ENCODE data around the gene LIPE.

Gene LIPE

GRCh38 chr19:42375415-42376176, 51.6 kb downstream of the LIPE start:
- no peak for DNase-seq

- no peak for DNase-seq
Measured at GRCh38 chr19:42374826-42375376, 52.3 kb downstream of the LIPE start.

DNA sequence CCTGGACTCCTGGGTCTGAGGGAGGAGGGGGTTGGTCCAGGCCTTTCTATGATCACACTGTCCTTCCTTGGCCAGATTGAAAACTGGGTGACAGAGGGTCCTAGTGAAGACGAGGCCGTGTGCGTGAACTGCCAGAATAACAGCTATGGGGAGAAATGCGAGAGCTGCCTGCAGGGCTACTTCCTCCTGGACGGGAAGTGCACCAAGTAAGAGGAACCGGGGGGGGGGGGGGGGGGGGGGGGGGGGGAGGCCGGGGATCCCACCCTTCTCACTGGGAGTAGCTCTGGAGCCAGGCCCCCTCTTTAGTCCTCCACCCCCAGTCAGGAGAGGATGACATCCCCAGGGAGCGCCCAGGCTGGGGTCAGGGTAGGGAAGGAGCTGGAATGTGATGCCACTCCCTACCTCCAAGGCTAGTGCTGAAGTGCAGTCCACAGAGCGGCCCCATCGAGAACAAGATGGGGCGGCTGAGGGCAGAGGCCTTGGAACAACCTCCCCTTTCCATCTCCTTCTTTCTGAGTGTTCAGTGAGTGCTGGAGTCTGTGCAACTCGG, 56.5 kb downstream of the LIPE start:
- no peak for DNase-seq

GRCh38 chr19:42370068-42370520, 57.1 kb downstream of the LIPE start:
- no peak for DNase-seq

DNA sequence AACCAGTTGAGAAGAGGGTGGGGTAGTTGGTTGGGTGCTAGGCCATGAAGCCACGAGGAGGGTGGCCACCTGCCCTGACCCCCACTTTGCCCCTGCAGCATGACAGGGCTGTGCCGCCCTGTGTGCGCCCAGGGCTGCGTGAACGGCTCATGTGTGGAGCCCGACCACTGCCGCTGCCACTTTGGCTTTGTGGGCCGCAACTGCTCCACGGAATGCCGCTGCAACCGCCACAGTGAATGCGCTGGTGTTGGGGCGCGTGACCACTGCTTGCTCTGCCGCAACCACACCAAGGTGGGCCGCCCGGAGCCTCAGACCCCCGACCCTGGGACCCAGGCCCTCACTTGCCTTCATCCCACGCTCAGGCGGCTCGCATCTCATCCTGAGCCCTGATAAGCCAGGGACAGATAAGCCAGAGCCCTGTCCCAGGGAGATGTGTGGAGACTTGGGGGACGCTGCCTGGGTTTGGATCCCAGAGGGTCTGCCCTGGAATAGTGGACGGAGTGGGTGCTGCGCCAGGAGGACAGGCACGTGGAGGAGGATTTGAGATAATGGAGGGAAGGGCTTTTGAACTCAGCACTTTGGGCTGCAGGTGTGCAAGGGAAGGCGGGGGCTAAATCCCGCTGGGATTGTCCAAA, 57.6 kb downstream of the LIPE start:
- no peak for DNase-seq

DNA sequence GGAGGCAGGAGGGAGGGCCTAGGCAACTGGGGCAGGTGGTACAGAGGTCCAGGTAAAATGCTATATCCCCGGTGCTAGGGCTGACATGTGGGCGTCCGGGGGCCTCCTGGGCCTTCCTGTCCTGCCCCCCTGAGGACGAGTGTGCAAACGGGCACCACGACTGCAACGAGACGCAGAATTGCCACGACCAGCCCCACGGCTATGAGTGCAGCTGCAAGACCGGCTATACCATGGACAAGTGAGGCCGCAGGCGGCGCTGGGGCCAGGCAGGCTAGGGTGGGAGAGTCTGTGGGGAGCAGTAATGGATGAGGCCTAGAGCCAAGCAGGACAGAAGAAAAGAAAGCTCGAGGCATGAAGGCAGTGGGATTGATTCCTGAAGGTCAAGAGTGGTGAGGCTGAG, 58.4 kb downstream of the LIPE start:
- DNase-seq = no peak

DNA sequence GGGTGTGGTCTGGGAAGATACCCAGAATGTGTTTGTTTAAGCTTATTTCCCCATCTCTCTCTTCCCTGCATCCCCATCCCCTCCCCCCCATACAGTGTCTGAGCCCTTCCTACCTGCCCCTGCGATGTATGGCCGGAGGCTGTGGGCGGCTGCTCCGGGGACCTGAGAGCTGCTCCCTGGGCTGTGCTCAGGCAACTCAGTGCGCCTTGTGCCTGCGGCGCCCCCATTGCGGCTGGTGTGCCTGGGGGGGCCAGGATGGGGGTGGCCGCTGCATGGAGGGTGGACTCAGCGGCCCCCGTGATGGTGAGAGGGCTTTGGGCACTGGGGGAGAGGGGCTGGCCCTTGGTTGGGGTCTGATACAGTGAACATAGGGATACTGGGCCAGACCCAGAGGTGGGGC, 58.8 kb downstream of the LIPE start:
- DNase-seq = no peak

GRCh38 chr19:42367929-42368328, 59.3 kb downstream of the LIPE start:
- no peak for DNase-seq

DNA sequence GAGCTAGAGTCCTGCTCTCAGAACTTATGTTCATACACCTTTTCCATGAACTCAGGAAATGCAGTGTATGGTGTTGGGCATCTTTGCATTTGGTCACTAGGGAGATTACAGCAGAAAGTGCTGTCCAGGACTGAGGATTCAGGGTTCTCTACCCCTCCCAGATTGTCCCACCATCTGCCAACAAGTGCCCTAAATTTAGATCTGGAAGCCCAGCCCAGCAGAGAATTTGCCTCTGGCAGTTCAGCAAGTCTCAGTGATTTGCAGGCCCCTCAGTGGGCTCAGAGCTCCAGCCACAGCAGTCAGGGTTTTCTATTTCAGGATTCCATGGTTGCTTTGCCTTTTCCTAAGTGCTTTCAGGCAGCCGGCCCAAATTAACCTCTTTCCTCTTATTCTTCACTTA, 60.5 kb downstream of the LIPE start:
- no peak for DNase-seq

DNA sequence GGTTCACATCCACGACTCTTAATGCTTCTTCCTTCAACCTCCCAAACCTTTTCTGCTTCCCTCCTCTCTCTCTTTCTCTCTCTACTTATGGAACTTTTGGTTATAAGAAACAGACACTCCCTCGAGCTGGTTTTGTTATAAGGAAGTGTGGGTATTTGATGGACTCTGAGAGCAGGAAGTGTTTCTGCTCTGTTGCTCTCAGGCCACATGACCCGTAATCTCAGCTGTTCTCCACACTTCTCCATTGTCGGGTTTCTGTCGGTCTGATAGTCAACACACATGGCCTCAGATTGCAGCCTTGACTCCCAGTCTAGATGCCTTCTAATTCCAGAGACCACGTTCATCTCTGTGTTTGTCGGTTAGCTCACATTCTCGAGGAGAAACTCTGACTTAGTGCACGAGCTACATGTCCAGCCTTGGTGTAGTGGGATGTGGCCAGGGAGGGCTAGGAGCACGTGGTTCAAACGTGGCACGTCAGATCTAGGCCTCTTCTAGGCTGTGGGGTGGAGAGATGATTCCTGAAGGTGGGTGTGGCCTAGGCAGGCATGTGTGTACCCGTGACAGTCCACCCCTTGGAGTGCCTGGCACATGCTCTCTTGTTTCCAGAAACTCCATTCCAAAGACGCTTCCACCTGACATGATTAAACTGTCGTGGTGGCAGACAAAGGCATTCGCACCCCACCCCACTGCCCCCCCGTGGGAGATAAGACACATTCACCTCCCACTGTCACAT, 63.4 kb downstream of the LIPE start:
- no peak for DNase-seq

DNA sequence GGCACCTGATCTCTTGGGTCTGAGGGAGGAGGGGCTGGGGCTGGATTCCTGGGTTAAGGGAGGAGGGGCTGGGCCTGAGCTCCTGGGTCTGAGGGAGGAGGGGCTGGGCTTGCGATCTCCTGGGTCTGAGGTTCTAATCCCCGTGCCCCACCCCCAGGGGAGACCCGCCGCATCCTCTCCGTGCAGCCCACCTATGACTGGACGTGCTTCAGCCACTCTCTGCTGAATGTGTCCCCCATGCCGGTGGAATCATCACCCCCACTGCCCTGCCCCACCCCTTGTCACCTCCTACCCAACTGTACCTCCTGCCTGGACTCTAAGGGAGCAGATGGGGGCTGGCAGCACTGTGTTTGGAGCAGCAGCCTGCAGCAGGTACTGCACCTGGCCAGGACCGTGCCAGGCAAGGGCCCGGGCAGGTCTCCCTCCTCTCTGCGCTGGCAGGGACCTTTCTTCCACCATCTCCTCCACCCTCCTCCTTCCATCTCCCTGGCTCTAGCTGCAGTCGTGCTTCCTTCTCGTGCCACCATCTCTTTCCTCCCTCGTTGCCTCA, 64.2 kb downstream of the LIPE start:
- DNase-seq = no peak

- no peak for DNase-seq
Measured at GRCh38 chr19:42362342-42362741, 64.8 kb downstream of the LIPE start.

DNA sequence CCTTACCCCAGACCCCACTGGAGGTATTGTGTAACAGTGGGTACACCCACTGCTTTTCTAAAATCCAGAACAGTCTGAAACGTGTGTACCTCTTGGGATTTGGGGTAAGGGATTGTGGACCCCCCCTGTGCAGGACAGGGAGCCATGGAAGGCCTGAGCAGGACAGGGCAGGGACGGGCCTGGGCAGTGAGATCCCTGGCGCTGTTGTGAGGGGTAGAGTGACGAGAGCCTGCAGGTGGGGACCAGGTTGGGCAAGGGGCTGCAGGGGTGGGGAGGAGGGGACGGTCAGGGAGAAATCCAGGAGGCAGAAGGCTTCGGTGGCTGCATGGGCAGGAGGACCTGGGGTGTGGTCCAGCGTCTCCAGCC, 65.7 kb downstream of the LIPE start:
- DNase-seq = no peak

DNA sequence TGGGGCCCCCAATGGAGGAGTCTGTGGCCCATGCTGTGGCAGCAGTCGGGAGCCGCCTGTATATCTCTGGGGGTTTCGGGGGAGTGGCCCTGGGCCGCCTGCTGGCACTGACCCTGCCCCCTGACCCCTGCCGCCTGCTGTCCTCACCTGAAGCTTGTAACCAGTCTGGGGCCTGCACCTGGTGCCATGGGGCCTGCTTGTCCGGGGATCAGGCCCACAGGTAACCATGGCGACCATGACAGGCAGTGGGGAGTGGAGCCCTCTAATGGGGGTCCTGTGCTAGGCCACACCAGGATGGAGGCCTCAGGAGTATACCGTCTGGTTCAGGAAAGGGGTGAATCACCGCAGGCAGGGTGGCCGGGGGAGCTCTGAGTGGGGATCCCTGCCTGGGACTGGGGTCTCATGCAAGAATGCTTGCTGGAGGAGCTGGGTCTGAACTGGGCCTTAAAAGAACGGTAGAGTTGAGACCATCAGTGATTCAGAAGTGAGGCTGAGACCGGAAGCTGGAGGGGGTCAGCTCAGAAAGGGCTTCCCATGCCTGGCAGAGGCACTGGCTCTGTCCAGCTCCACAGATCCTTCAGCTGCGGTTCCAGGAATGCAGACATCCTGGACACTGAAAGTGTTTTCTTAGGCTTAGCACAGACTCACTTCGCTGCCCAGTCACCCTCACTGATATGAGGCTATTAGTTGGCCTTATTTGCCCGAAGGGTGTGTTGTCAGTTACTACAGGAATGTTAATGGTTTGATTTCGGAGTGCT, 66.2 kb downstream of the LIPE start:
- DNase-seq = no peak

DNA sequence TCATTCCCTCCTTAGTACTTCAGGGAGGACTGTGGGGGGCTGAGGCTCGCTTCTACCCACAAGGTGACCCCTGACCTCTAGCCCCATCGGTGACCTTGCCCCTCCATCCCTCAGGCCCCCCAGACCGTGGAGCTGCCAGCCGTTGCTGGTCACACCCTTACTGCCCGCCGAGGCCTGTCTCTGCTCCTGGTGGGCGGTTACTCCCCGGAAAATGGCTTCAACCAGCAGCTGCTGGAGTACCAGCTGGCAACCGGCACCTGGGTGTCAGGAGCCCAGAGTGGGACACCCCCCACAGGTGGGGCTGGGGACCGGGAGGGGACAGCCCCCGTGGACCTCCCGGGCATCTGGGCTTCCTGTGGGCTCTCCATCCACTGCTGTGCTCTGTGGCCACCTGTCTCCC, 69.9 kb downstream of the LIPE start:
- DNase-seq = no peak

- DNase-seq = no peak
Measured at GRCh38 chr19:42356686-42357085, 70.5 kb downstream of the LIPE start.

GRCh38 chr19:42355896-42356295, 71.3 kb downstream of the LIPE start:
- DNase-seq = no peak

DNA sequence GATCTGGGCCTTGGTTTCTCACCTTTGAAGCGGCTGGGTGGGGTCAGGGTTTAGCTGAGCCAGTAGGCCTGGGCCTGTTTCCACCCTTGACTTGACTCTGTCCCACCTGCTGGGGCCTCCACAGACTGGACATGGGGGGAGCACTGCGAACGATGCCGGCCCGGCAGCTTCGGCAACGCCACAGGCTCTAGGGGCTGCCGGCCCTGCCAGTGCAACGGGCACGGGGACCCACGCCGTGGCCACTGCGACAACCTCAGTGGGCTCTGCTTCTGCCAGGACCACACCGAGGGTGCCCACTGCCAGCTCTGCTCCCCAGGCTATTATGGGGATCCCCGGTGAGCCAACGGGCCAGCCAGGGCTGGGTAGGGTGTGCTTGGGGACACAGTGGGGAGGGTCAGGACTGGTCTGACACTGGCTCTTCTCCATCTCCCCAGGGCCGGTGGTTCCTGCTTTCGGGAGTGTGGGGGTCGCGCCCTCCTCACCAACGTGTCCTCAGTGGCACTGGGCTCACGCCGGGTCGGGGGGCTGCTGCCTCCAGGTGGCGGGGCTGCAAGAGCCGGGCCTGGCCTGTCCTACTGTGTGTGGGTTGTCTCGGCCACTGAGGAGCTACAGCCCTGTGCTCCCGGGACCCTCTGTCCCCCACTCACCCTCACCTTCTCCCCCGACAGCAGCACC, 73.7 kb downstream of the LIPE start:
- no peak for DNase-seq

GRCh38 chr19:42352301-42353259, 74.6 kb downstream of the LIPE start:
- DNase-seq = no peak

Data from CD4-positive, alpha-beta T cell treated with Interleukin-6 for 4 hours (primary cell).